ENCODE data around the gene NOL4L.

- TF ChIP-seq POLR2A (IDR thresholded peaks at IDR 0.05) (no peak), CTCF (IDR thresholded peaks at IDR 0.05) (no peak)
Measured at GRCh38 chr20:32460683-32461320, 124.3 kb downstream of the NOL4L start.

All from suprapubic skin (tissue), 3 donors.